ENCODE results near the gene SLC6A9. TPM values are rescaled to one million over a fixed set of nuclear protein-coding genes. Genes with fewer than 3 reads are reported as not detected.

The SLC6A9 gene
- total RNA-seq, 1 donor from 2014 or later, result 24.3 TPM

DNA sequence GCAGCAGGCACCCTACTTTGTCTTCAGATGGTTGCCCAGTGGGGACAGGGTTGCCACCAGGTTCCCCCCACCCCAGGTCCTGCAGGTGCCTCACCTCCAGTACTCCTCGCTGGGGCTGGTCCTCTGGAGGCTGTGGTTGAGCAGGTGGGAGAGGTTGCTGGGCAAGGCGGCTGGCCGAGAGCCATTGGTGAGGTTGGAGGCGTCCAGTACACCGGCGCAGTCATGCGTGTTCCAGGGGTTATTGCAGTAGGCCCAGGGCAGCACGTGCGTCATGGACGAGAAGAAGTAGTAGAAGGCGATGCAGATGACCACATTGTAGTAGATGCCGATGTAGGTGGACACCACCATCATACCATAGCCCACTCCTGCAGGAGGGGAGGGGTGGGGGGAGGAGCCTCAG is 23.0 kb downstream of the SLC6A9 start:
- Histone ChIP-seq H3K4me3 (no peak overlapping the region), H3K27ac (no peak overlapping the region), H3K4me1 (peaks cover 21% of the 10 kb centered on the region), H3K27me3 (no peaks in the 10 kb centered on the region), H3K9me3 (no peaks in the 10 kb centered on the region), H3K36me3 (peaks cover 0 to 5% of the 10 kb centered on the region in 2 donors)
- TF ChIP-seq POLR2A (IDR thresholded peaks at IDR 0.05), result no peak
- TF ChIP-seq, protein P1, sequence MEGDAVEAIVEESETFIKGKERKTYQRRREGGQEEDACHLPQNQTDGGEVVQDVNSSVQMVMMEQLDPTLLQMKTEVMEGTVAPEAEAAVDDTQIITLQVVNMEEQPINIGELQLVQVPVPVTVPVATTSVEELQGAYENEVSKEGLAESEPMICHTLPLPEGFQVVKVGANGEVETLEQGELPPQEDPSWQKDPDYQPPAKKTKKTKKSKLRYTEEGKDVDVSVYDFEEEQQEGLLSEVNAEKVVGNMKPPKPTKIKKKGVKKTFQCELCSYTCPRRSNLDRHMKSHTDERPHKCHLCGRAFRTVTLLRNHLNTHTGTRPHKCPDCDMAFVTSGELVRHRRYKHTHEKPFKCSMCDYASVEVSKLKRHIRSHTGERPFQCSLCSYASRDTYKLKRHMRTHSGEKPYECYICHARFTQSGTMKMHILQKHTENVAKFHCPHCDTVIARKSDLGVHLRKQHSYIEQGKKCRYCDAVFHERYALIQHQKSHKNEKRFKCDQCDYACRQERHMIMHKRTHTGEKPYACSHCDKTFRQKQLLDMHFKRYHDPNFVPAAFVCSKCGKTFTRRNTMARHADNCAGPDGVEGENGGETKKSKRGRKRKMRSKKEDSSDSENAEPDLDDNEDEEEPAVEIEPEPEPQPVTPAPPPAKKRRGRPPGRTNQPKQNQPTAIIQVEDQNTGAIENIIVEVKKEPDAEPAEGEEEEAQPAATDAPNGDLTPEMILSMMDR (IDR thresholded peaks at IDR 0.05), result no peak
- TF ChIP-seq POLR2AphosphoS5 (IDR thresholded peaks at IDR 0.05; ENCODE audit: insufficient read depth in 1 of 2, low read depth in 1 of 2), result no peak
- intact Hi-C loops (cut with DNase I), result loop anchor here (5.0 kb wide), 1 partner anchor 34 kb away; no protein-coding TSS in a partner anchor
- no peak for DNase-seq (ENCODE audit: extremely low spot score in 2 of 2)

DNA sequence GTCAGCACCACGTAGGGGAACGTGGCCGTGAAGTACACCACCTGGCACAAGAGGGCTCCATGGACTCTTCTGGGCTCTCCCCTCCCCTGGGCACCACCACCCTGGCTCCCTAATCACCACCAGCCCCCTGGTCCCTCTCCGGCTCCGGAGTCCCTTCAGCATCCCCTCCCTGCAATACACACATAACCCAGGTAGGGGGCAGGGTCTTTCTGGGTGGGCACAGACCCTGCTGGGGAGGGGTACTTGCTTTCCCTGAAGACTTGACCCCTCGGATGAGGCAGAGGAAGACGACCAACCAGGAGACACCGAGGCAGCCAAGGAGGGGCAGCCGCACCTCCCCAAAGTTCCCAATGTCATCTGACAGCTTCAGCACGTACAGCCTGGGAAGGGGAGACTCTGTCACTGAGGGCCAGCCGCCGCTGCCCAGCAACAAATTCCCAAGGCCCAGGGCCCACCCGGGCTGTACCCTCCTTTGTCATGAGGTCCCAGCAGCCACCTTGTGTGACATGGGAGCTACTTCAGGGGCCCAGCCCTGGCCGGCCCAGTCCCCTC is 28.6 kb downstream of the SLC6A9 start:
- Histone ChIP-seq H3K4me1 (peaks cover 11% of the 10 kb centered on the region), H3K4me3 (no peak overlapping the region), H3K36me3 (peaks cover 0 to 30% of the 10 kb centered on the region in 2 donors), H3K27me3 (no peaks in the 10 kb centered on the region), H3K27ac (no peak overlapping the region), H3K9me3 (no peaks in the 10 kb centered on the region)
- intact Hi-C loops (cut with DNase I), result no loop called here
- no peak for DNase-seq (ENCODE audit: extremely low spot score in 2 of 2)
- TF ChIP-seq POLR2AphosphoS5 (IDR thresholded peaks at IDR 0.05; ENCODE audit: insufficient read depth in 1 of 2, low read depth in 1 of 2) (no peak), POLR2A (IDR thresholded peaks at IDR 0.05) (no peak)

DNA sequence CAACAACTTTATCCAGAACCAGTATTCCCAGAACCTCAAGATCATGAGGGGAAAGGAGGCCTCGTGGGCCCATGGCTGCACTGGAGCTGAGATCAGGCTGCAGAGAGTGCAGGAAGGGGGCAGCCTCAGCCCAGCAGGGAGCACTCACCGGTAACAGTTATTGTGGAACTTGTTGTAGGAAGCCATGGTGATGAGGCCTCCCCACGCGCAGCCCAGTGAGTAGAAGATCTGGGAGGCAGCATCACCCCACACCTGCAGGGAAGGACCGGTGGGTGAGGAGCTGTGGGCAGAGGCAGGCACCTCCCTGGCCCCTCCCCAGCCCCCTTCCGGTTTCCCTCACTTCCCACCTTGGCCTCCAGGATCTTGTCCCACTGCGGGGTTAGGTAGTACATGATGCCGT is 29.1 kb downstream of the SLC6A9 start:
- no peaks in the 10 kb centered on the region for H3K27me3 ChIP-seq
- H3K4me3 ChIP-seq, result no peak overlapping the region
- TF ChIP-seq, protein P1 (IDR thresholded peaks at IDR 0.05), result no peak
- TF ChIP-seq POLR2AphosphoS5 (IDR thresholded peaks at IDR 0.05; ENCODE audit: insufficient read depth in 1 of 2, low read depth in 1 of 2) (no peak), POLR2A (IDR thresholded peaks at IDR 0.05) (no peak)
- no peak overlapping the region for H3K27ac ChIP-seq
- DNase-seq (ENCODE audit: extremely low spot score in 2 of 2), result no peak
- H3K9me3 ChIP-seq, result no peaks in the 10 kb centered on the region
- peaks cover 11% of the 10 kb centered on the region for H3K4me1 ChIP-seq
- intact Hi-C loops (cut with DNase I), result no loop called here
- peaks cover 0 to 30% of the 10 kb centered on the region in 2 donors for H3K36me3 ChIP-seq

DNA sequence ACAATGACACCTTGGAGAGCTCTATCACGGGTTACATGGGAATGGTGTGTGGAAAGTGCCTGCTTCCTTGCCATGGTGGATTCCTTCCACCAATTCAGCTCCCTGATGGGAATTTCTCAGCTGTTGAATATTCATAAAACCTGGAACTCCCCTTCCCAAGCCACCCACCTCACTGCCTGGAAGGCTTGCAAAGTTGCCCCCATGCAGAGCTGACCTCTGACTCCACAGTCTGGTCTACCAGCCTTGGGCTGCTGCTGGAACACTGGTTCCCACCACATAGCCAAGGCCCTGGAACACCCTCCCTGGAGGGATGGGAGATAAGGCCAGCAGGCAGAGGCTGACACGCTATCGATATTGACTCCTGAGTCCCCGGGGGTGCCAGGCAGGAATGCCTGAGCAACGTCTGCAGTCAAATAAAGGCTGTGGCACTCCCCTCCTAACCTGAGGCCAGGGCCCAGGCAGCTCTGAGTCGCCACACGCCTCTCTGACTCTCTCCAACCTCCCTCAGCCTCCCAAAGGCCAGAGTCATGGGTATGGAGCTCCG is 31.1 kb downstream of the SLC6A9 start:
- no peaks in the 10 kb centered on the region for H3K27me3 ChIP-seq
- no peaks in the 10 kb centered on the region for H3K4me1 ChIP-seq
- H3K36me3 ChIP-seq, result peaks cover 0 to 30% of the 10 kb centered on the region in 2 donors
- intact Hi-C loops (cut with DNase I), result no loop called here
- H3K27ac ChIP-seq, result no peak overlapping the region
- no peak for DNase-seq (ENCODE audit: extremely low spot score in 2 of 2)
- no peaks in the 10 kb centered on the region for H3K9me3 ChIP-seq
- TF ChIP-seq POLR2A (IDR thresholded peaks at IDR 0.05) (no peak), POLR2AphosphoS5 (IDR thresholded peaks at IDR 0.05; ENCODE audit: insufficient read depth in 1 of 2, low read depth in 1 of 2) (no peak)
- TF ChIP-seq, protein P1 (IDR thresholded peaks at IDR 0.05), result no peak
- no peak overlapping the region for H3K4me3 ChIP-seq

DNA sequence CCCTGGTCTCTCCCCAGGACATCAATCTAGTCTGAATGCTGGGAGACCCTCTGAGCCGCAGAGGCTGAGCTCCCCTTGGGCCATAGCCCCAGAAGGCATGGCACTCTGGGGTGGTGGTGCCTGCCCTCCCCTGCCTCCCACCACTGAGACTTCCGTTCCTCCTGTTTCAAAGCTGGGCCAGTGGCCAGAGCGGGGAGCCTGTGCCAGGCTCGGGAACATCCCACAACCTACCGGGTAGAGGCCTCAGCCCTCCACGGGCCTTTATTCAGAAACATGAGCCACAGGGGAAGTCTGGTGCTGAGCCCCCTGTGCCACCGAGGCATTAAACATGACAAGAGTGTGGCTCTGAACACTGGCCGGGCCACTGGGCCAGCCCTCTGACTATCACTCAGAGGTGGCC is 31.8 kb downstream of the SLC6A9 start:
- no peaks in the 10 kb centered on the region for H3K27me3 ChIP-seq

More for the DNA sequence above, 31.8 kb downstream of the SLC6A9 start:
- intact Hi-C loops (cut with DNase I), result no loop called here
- TF ChIP-seq, protein P1 (IDR thresholded peaks at IDR 0.05), result no peak
- TF ChIP-seq POLR2A (IDR thresholded peaks at IDR 0.05) (no peak), POLR2AphosphoS5 (IDR thresholded peaks at IDR 0.05; ENCODE audit: insufficient read depth in 1 of 2, low read depth in 1 of 2) (no peak)
- H3K27ac ChIP-seq, result no peak overlapping the region
- H3K4me3 ChIP-seq, result no peak overlapping the region
- no peak for DNase-seq (ENCODE audit: extremely low spot score in 2 of 2)
- no peaks in the 10 kb centered on the region for H3K9me3 ChIP-seq
- H3K36me3 ChIP-seq, result peaks cover 0 to 29% of the 10 kb centered on the region in 2 donors
- H3K4me1 ChIP-seq, result no peaks in the 10 kb centered on the region
